ENCODE measurements around the gene GTPBP6. TPM values are rescaled to one million over a fixed set of nuclear protein-coding genes. Genes with fewer than 3 reads are reported as not detected.

GTPBP6 gene
- total RNA-seq, 1 donor from 2014 or later = 53.5 TPM

- TF ChIP-seq CTCF (conservative IDR thresholded peaks at IDR 0.05) = no peak
- Mint-ChIP-seq H3K36me3 (peaks cover 14% of the 10 kb centered on the region), H3K27me3 (peaks cover 3% of the 10 kb centered on the region), H3K9me3 (no peaks in the 10 kb centered on the region), H3K27ac (no peak overlapping the region), H3K4me3 (no peak overlapping the region), H3K4me1 (ENCODE audit: unreplicated experiment) (no peaks in the 10 kb centered on the region)
- no peak for DNase-seq (ENCODE audit: extremely low spot score, unreplicated experiment)
Measured at GRCh38 chrX:316351-317325, 2.0 kb downstream of the GTPBP6 start.

DNA sequence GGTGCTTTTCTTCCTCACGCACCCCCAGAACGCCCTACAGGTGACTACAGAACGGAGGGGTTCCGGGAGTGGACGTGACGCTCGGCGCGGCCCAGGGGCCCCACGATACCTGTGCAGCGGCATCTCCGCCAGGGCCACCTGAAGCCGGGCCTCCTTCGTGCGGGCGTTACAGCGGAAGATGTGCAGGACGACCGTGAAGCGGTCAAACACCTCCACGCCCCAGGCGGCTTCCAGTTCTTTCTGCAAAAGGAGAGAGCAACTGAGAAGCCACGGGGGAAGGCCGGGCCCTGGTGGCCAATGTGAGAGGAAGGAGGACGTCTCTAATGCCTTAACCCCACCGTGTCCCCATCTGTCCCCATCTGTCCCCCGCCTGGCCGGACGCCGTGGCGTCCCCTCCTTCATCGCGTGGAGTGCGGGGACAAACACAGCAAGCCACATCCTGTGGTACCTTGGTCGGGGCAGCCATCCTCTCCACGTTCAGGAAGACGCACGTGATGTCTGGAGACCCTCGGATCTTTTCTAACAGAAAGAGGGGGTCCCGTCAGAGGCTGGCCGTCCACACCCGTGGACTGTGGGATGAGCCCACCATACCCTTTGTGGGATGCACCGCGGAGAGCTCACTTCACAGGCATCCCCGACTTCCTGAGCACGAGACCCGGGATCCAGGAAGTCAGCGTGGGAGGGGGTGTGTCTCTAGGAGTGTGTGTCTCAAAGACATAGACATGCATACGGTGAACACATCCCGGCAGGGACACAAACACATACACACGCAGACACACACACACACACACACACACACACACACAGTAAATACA lies 3.6 kb downstream of the GTPBP6 start:
- no peaks in the 10 kb centered on the region for H3K4me1 Mint-ChIP-seq (ENCODE audit: unreplicated experiment)
- no peak overlapping the region for H3K27ac Mint-ChIP-seq
- no peak for DNase-seq (ENCODE audit: extremely low spot score, unreplicated experiment)
- H3K27me3 Mint-ChIP-seq = peaks cover 3% of the 10 kb centered on the region
- no peaks in the 10 kb centered on the region for H3K9me3 Mint-ChIP-seq
- no peak overlapping the region for H3K4me3 Mint-ChIP-seq
- no peak for TF ChIP-seq CTCF (conservative IDR thresholded peaks at IDR 0.05)
- H3K36me3 Mint-ChIP-seq = peaks cover 14% of the 10 kb centered on the region

- Mint-ChIP-seq H3K4me3 (no peak overlapping the region), H3K36me3 (peaks cover 17% of the 10 kb centered on the region), H3K27me3 (peaks cover 3% of the 10 kb centered on the region), H3K4me1 (ENCODE audit: unreplicated experiment) (no peaks in the 10 kb centered on the region), H3K27ac (no peak overlapping the region), H3K9me3 (no peaks in the 10 kb centered on the region)
- no peak for TF ChIP-seq CTCF (conservative IDR thresholded peaks at IDR 0.05)
- no peak for DNase-seq (ENCODE audit: extremely low spot score, unreplicated experiment)
Measured at GRCh38 chrX:314049-314448, 4.5 kb downstream of the GTPBP6 start.

- Mint-ChIP-seq H3K4me3 (no peak overlapping the region), H3K4me1 (ENCODE audit: unreplicated experiment) (no peaks in the 10 kb centered on the region), H3K9me3 (no peaks in the 10 kb centered on the region), H3K27ac (no peak overlapping the region), H3K36me3 (peaks cover 17% of the 10 kb centered on the region), H3K27me3 (peaks cover 3% of the 10 kb centered on the region)
- no peak for TF ChIP-seq CTCF (conservative IDR thresholded peaks at IDR 0.05)
- DNase-seq (ENCODE audit: extremely low spot score, unreplicated experiment) = no peak
Measured at GRCh38 chrX:313546-313945, 5.0 kb downstream of the GTPBP6 start.

DNA sequence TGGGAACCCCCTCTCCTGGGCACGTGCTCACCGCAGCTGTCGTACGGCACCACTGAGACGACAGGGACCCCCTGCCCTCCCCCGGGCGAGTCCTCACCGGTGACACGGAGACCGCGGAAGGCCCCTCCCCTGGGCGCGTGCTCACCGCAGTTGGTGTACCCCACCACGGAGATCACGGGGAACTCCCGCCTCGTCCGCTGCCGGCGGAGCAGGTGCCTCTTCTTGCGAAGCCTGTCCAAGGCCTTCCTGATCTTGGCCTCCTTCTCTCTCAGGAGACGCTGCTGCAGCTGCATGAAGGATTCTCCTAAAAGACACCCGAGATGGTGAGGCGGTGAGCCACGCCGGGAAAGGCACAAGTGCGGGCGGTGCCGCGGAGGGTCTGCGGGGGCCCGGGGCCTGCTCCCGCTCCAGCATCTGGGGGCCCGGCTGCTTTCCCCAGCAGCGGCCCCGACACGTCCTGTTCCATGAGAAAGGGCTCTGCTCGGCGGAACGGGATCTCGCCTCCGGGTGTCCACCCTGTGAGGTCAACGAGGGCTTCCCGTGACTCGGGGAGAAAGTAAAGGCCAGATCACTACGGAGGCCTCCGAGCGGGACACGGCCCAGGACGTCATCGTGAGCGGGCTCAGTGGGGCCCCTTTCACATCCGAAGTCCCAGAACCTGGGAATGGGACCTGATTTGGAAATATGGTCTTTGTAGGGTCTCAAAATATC lies 5.8 kb downstream of the GTPBP6 start:
- no peak overlapping the region for H3K27ac Mint-ChIP-seq
- no peaks in the 10 kb centered on the region for H3K4me1 Mint-ChIP-seq (ENCODE audit: unreplicated experiment)
- H3K27me3 Mint-ChIP-seq = no peaks in the 10 kb centered on the region
- H3K36me3 Mint-ChIP-seq = peaks cover 13% of the 10 kb centered on the region
- TF ChIP-seq CTCF (conservative IDR thresholded peaks at IDR 0.05) = no peak
- no peaks in the 10 kb centered on the region for H3K9me3 Mint-ChIP-seq
- no peak overlapping the region for H3K4me3 Mint-ChIP-seq
- DNase-seq (ENCODE audit: extremely low spot score, unreplicated experiment) = no peak

Measured in type B pancreatic cell (in vitro differentiated cells).